Measurements from ENCODE around the gene MYH10. TPM values are rescaled to one million over a fixed set of nuclear protein-coding genes. Genes with fewer than 3 reads are reported as not detected.

Gene MYH10
- total and polyA plus RNA-seq, 12 donors: 10.3 to 61.0 (median 36.2) TPM

GRCh38 chr17:8430966-8431365 is 199.6 kb downstream of the MYH10 start:
- Histone ChIP-seq H3K36me3 (no peaks in the 10 kb centered on the region), H3K27ac (peak overlapping the region in 8 of 10 donors; percentile 13 to 72 (median 58)), H3K27me3 (no peaks in the 10 kb centered on the region), H3K4me1 (peaks cover 0 to 19% (median 8%) of the 10 kb centered on the region in 9 donors), H3K9me3 (no peaks in the 10 kb centered on the region), H3K4me3 (no peak overlapping the region)
- TF ChIP-seq CTCF (IDR thresholded peaks at IDR 0.05): peak in 2 of 9 donors; percentile 14 to 23
- ATAC-seq (peak in 4 of 8 donors; percentile 7 to 34 (median 22)), DNase-seq (peak; percentile 56)
- whole genome bisulfite sequencing, 2 donors: 40 to 59% methylated on average over 7 of the region's 7 CpGs
- intact Hi-C loops (cut with DNase I): loop anchor here in 2 of 10 donors (2.0 to 10.0 kb wide), 2 partner anchors 38 to 46 kb away; partner anchors contain the start of gene RPL26 (in 1 of the 2)

- WGBS, 2 donors: 98 to 100% methylated on average over 3 of the region's 3 CpGs
- ATAC-seq: no peak
- Histone ChIP-seq H3K9me3 (peaks cover 0 to 4% (median 0%) of the 10 kb centered on the region in 11 donors), H3K27ac (no peak overlapping the region), H3K27me3 (no peaks in the 10 kb centered on the region), H3K4me3 (no peak overlapping the region), H3K36me3 (no peaks in the 10 kb centered on the region), H3K4me1 (peaks cover 0 to 22% (median 8%) of the 10 kb centered on the region in 9 donors)
- TF ChIP-seq CTCF (IDR thresholded peaks at IDR 0.05): no peak
- intact Hi-C loops (cut with DNase I): no loop called here
- DNase-seq: no peak
These were observed 203.7 kb downstream of the MYH10 start for GRCh38 chr17:8426802-8427201.

GRCh38 chr17:8426094-8426720 is 204.3 kb downstream of the MYH10 start:
- Histone ChIP-seq H3K4me1 (peaks cover 0 to 22% (median 4%) of the 10 kb centered on the region in 9 donors), H3K27ac (no peak overlapping the region), H3K4me3 (no peak overlapping the region), H3K9me3 (peaks cover 0 to 8% (median 0%) of the 10 kb centered on the region in 11 donors), H3K36me3 (no peaks in the 10 kb centered on the region), H3K27me3 (no peaks in the 10 kb centered on the region)
- no peak for ATAC-seq
- no peak for TF ChIP-seq CTCF (IDR thresholded peaks at IDR 0.05)
- intact Hi-C loops (cut with DNase I): no loop called here
- WGBS, 2 donors: 76 to 79% methylated on average over 6 of the region's 6 CpGs
- DNase-seq: no peak

Other genes starting within 250 kb of the MYH10 start
- gene RPL26, start 247.5 kb downstream of the MYH10 start, total RNA-seq: 1,000 to 10,000 TPM; 1,004 to 1,398 (median 1,028) TPM
- 1,000 to 10,000 TPM in 1 of 2 donors, 100 to 1,000 TPM in 1; 890 to 4,129 TPM for gene RPL26, start 247.5 kb downstream of the MYH10 start, polyA plus RNA-seq
- gene RNF222, start 232.9 kb downstream of the MYH10 start, total RNA-seq: not detected
- not detected for gene RNF222, start 232.9 kb downstream of the MYH10 start, polyA plus RNA-seq
- gene NDEL1, start 194.8 kb downstream of the MYH10 start, total RNA-seq: 10 to 100 TPM; 21.2 to 37.0 (median 28.4) TPM
- 10 to 100 TPM; 22.5 to 27.1 TPM for gene NDEL1, start 194.8 kb downstream of the MYH10 start, polyA plus RNA-seq
- under 1 TPM in 1 of 10 donors, not detected in 9; 0.30 TPM for gene CCDC42, start 114.1 kb upstream of the MYH10 start, total RNA-seq
- not detected for gene CCDC42, start 114.1 kb upstream of the MYH10 start, polyA plus RNA-seq
- gene SPDYE4, start 127.8 kb upstream of the MYH10 start, total RNA-seq: not detected
- gene SPDYE4, start 127.8 kb upstream of the MYH10 start, polyA plus RNA-seq: not detected
- under 1 TPM in 3 of 10 donors, not detected in 7; 0.14 to 0.28 (median 0.19) TPM for gene MFSD6L, start 168.6 kb upstream of the MYH10 start, total RNA-seq
- gene MFSD6L, start 168.6 kb upstream of the MYH10 start, polyA plus RNA-seq: under 1 TPM; 0.03 to 0.15 TPM
- gene PIK3R6, start 236.9 kb upstream of the MYH10 start, total RNA-seq: 1 to 10 TPM in 5 of 10 donors, under 1 TPM in 5; 0.32 to 3.4 (median 1.0) TPM
- 1 to 10 TPM in 1 of 2 donors, under 1 TPM in 1; 0.58 to 1.5 TPM for gene PIK3R6, start 236.9 kb upstream of the MYH10 start, polyA plus RNA-seq